Measurements from ENCODE around the gene RAPGEFL1.
"Not testable (repeated sequence)": the region's sequence is repeated elsewhere in the genome, so short reads cannot be mapped to it uniquely, and the experiment has no call there.

RAPGEFL1 gene

GRCh38 chr17:40206193-40206592 is 28.9 kb downstream of the RAPGEFL1 start:
- peaks cover 12% of the 10 kb centered on the region for H3K4me1 ChIP-seq (ENCODE audit: control insufficient read depth, insufficient read depth, low read length, poor library complexity, severe bottlenecking)
- not testable (repeated sequence) for H3K9me3 ChIP-seq (ENCODE audit: control insufficient read depth, low read length); H3K4me3 ChIP-seq (ENCODE audit: extremely low read depth, insufficient read depth, low read length, poor library complexity, severe bottlenecking); H3K36me3 ChIP-seq (ENCODE audit: control insufficient read depth, insufficient read depth, low read length); H3K27ac ChIP-seq (ENCODE audit: low read depth, low read length, severe bottlenecking)
- 91 to 98% methylated on average over 7 to 8 of the region's 8 CpGs for WGBS, 2 experiments (ENCODE audit: insufficient coverage in 2 of 2)

GRCh38 chr17:40209404-40210093 is 32.3 kb downstream of the RAPGEFL1 start:
- Histone ChIP-seq H3K27ac (ENCODE audit: low read depth, low read length, severe bottlenecking) (peak overlapping the region; percentile 90), H3K36me3 (ENCODE audit: control insufficient read depth, insufficient read depth, low read length) (no peaks in the 10 kb centered on the region), H3K9me3 (ENCODE audit: control insufficient read depth, low read length) (no peaks in the 10 kb centered on the region), H3K4me1 (ENCODE audit: control insufficient read depth, insufficient read depth, low read length, poor library complexity, severe bottlenecking) (peaks cover 8% of the 10 kb centered on the region), H3K4me3 (ENCODE audit: extremely low read depth, insufficient read depth, low read length, poor library complexity, severe bottlenecking) (no peak overlapping the region)
- 56 to 84% methylated on average over 1 to 2 of the region's 2 CpGs for WGBS, 2 experiments (ENCODE audit: insufficient coverage in 2 of 2)

- H3K4me1 ChIP-seq (ENCODE audit: control insufficient read depth, insufficient read depth, low read length, poor library complexity, severe bottlenecking); H3K27ac ChIP-seq (ENCODE audit: low read depth, low read length, severe bottlenecking); H3K9me3 ChIP-seq (ENCODE audit: control insufficient read depth, low read length); H3K36me3 ChIP-seq (ENCODE audit: control insufficient read depth, insufficient read depth, low read length); H3K4me3 ChIP-seq (ENCODE audit: extremely low read depth, insufficient read depth, low read length, poor library complexity, severe bottlenecking): not testable (repeated sequence)
- WGBS, 2 experiments (ENCODE audit: insufficient coverage in 2 of 2), result 94% methylated on average over 4 to 5 of the region's 6 CpGs
These were observed 36.6 kb downstream of the RAPGEFL1 start for GRCh38 chr17:40213914-40214313.

GRCh38 chr17:40218006-40218739 is 40.9 kb downstream of the RAPGEFL1 start:
- H3K4me3 ChIP-seq (ENCODE audit: extremely low read depth, insufficient read depth, low read length, poor library complexity, severe bottlenecking), result no peak overlapping the region
- WGBS, 2 experiments (ENCODE audit: insufficient coverage in 2 of 2), result 81 to 92% methylated on average over 7 of the region's 7 CpGs
- H3K27ac ChIP-seq (ENCODE audit: low read depth, low read length, severe bottlenecking), result peak overlapping the region; percentile 94
- peaks cover 4% of the 10 kb centered on the region for H3K36me3 ChIP-seq (ENCODE audit: control insufficient read depth, insufficient read depth, low read length)
- peaks cover 5% of the 10 kb centered on the region for H3K9me3 ChIP-seq (ENCODE audit: control insufficient read depth, low read length)
- no peaks in the 10 kb centered on the region for H3K4me1 ChIP-seq (ENCODE audit: control insufficient read depth, insufficient read depth, low read length, poor library complexity, severe bottlenecking)

- WGBS, 2 experiments (ENCODE audit: insufficient coverage in 2 of 2), result 5 to 10% methylated on average over 31 to 36 of the region's 59 CpGs
- H3K36me3 ChIP-seq (ENCODE audit: control insufficient read depth, insufficient read depth, low read length), result peaks cover 4% of the 10 kb centered on the region
- peak within 1 kb of the TSS; percentile 94 for H3K27ac ChIP-seq (ENCODE audit: low read depth, low read length, severe bottlenecking)
- peak within 1 kb of the TSS; percentile 72 for H3K4me3 ChIP-seq (ENCODE audit: extremely low read depth, insufficient read depth, low read length, poor library complexity, severe bottlenecking)
- H3K9me3 ChIP-seq (ENCODE audit: control insufficient read depth, low read length), result peaks cover 5% of the 10 kb centered on the region
- no peaks in the 10 kb centered on the region for H3K4me1 ChIP-seq (ENCODE audit: control insufficient read depth, insufficient read depth, low read length, poor library complexity, severe bottlenecking)
These were observed 41.7 kb downstream of the RAPGEFL1 start, which contains the start of gene WIPF2 for GRCh38 chr17:40218740-40219593. Gene WIPF2 (plus strand): TSS chr17:40219304. CDS start chr17:40256460, 37,156 bp downstream.

- Histone ChIP-seq H3K4me3 (ENCODE audit: extremely low read depth, insufficient read depth, low read length, poor library complexity, severe bottlenecking) (peak overlapping the region; percentile 72), H3K27ac (ENCODE audit: low read depth, low read length, severe bottlenecking) (peak overlapping the region; percentile 94), H3K4me1 (ENCODE audit: control insufficient read depth, insufficient read depth, low read length, poor library complexity, severe bottlenecking) (no peaks in the 10 kb centered on the region), H3K9me3 (ENCODE audit: control insufficient read depth, low read length) (peaks cover 5% of the 10 kb centered on the region), H3K36me3 (ENCODE audit: control insufficient read depth, insufficient read depth, low read length) (peaks cover 10% of the 10 kb centered on the region)
- 7 to 9% methylated on average over 20 to 22 of the region's 24 CpGs for WGBS, 2 experiments (ENCODE audit: insufficient coverage in 2 of 2)
These were observed 42.5 kb downstream of the RAPGEFL1 start for GRCh38 chr17:40219594-40220338.

GRCh38 chr17:40224718-40225550 is 47.7 kb downstream of the RAPGEFL1 start:
- Histone ChIP-seq H3K4me3 (ENCODE audit: extremely low read depth, insufficient read depth, low read length, poor library complexity, severe bottlenecking) (no peak overlapping the region), H3K9me3 (ENCODE audit: control insufficient read depth, low read length) (no peaks in the 10 kb centered on the region), H3K4me1 (ENCODE audit: control insufficient read depth, insufficient read depth, low read length, poor library complexity, severe bottlenecking) (no peaks in the 10 kb centered on the region), H3K36me3 (ENCODE audit: control insufficient read depth, insufficient read depth, low read length) (peaks cover 40% of the 10 kb centered on the region), H3K27ac (ENCODE audit: low read depth, low read length, severe bottlenecking) (no peak overlapping the region)
- WGBS, 2 experiments (ENCODE audit: insufficient coverage in 2 of 2), result 90 to 92% methylated on average over 3 of the region's 5 CpGs

- peaks cover 60% of the 10 kb centered on the region for H3K36me3 ChIP-seq (ENCODE audit: control insufficient read depth, insufficient read depth, low read length)
- WGBS, 2 experiments (ENCODE audit: insufficient coverage in 2 of 2), result 86 to 100% methylated on average over 5 of the region's 14 CpGs
- not testable (repeated sequence) for H3K27ac ChIP-seq (ENCODE audit: low read depth, low read length, severe bottlenecking); H3K9me3 ChIP-seq (ENCODE audit: control insufficient read depth, low read length); H3K4me3 ChIP-seq (ENCODE audit: extremely low read depth, insufficient read depth, low read length, poor library complexity, severe bottlenecking); H3K4me1 ChIP-seq (ENCODE audit: control insufficient read depth, insufficient read depth, low read length, poor library complexity, severe bottlenecking)
These were observed 51.9 kb downstream of the RAPGEFL1 start for GRCh38 chr17:40229146-40229545.

GRCh38 chr17:40230670-40231069 is 53.4 kb downstream of the RAPGEFL1 start:
- no peaks in the 10 kb centered on the region for H3K4me1 ChIP-seq (ENCODE audit: control insufficient read depth, insufficient read depth, low read length, poor library complexity, severe bottlenecking)
- H3K9me3 ChIP-seq (ENCODE audit: control insufficient read depth, low read length), result no peaks in the 10 kb centered on the region
- WGBS, 2 experiments (ENCODE audit: insufficient coverage in 2 of 2), result 83% methylated on average over 1 of the region's 3 CpGs; no CpG with 5 or more reads in 1 of the 2 experiments
- H3K4me3 ChIP-seq (ENCODE audit: extremely low read depth, insufficient read depth, low read length, poor library complexity, severe bottlenecking), result no peak overlapping the region
- H3K36me3 ChIP-seq (ENCODE audit: control insufficient read depth, insufficient read depth, low read length), result peaks cover 55% of the 10 kb centered on the region
- H3K27ac ChIP-seq (ENCODE audit: low read depth, low read length, severe bottlenecking), result no peak overlapping the region
